Astrocyte (in vitro differentiated cells and primary cell): ENCODE results near the gene AFF3. TPM values are rescaled to one million over a fixed set of nuclear protein-coding genes. Genes with fewer than 3 reads are reported as not detected.

Source experiments
- DNase-seq: peaks from one replicate; pipeline ENCODE4 v3.0.0-alpha.2; 2010; ENCODE audit warnings: low read depth
- FAIRE-seq: peaks from 2 replicates; lab custom pipeline; 2011; peaks lifted over from hg19 to GRCh38; lab: Jason Lieb, UNC
- H2AFZ ChIP-seq: 2 replicates; pipeline ENCODE4 v1.6.0; 2012; ENCODE audit warnings: low read depth, low read length, inconsistent platforms
- H3K27ac ChIP-seq: 2 replicates; pipeline ENCODE4 v1.5.1; 2011; ENCODE audit warnings: low read depth, low read length, inconsistent platforms
- H3K27me3 ChIP-seq: 2 replicates; pipeline ENCODE4 v1.6.0; 2011; ENCODE audit warnings: low read length, inconsistent platforms; ENCODE audit not compliant: insufficient read depth
- H3K36me3 ChIP-seq: 2 replicates; pipeline ENCODE4 v1.5.1; 2011; ENCODE audit warnings: low read length, inconsistent platforms; ENCODE audit not compliant: insufficient read depth
- H3K4me1 ChIP-seq: 2 replicates; pipeline ENCODE4 v1.5.1; 2011; ENCODE audit warnings: low read length, inconsistent platforms; ENCODE audit not compliant: insufficient read depth
- H3K4me2 ChIP-seq: 2 replicates; pipeline ENCODE4 v1.6.0; 2012; ENCODE audit warnings: low read length, inconsistent platforms
- H3K4me3 ChIP-seq: 2 replicates; pipeline ENCODE4 v1.5.1; 2011; ENCODE audit warnings: low read depth, mild to moderate bottlenecking, low read length, inconsistent platforms; ENCODE audit not compliant: insufficient read depth
- H3K79me2 ChIP-seq: 2 replicates; pipeline ENCODE4 v1.6.0; 2012; ENCODE audit warnings: mild to moderate bottlenecking, low read length, inconsistent platforms; ENCODE audit not compliant: insufficient read depth
- H3K9ac ChIP-seq: 2 replicates; pipeline ENCODE4 v1.6.0; 2012; ENCODE audit warnings: mild to moderate bottlenecking, low read length, inconsistent platforms
- H3K9me3 ChIP-seq: 2 replicates; pipeline ENCODE4 v1.5.1; 2012; ENCODE audit warnings: low read depth, mild to moderate bottlenecking, low read length, inconsistent platforms; ENCODE audit not compliant: insufficient read depth
- H4K20me1 ChIP-seq: 2 replicates; pipeline ENCODE4 v1.6.0; 2012; ENCODE audit warnings: low read length, inconsistent platforms; ENCODE audit not compliant: insufficient read depth
- H3K27ac Mint-ChIP-seq: one replicate; pipeline ENCODE4 v1.8.0; 2021; ENCODE audit warnings: mild to moderate bottlenecking, mixed read lengths; ENCODE audit not compliant: unreplicated experiment
- H3K27me3 Mint-ChIP-seq: one replicate; pipeline ENCODE4 v1.8.0; 2021; ENCODE audit warnings: low read depth, mixed read lengths; ENCODE audit not compliant: unreplicated experiment
- H3K36me3 Mint-ChIP-seq: one replicate; pipeline ENCODE4 v1.8.0; 2021; ENCODE audit warnings: low read depth, mixed read lengths; ENCODE audit not compliant: unreplicated experiment
- H3K4me1 Mint-ChIP-seq: one replicate; pipeline ENCODE4 v1.8.0; 2021; ENCODE audit warnings: low read depth, mixed read lengths; ENCODE audit not compliant: unreplicated experiment
- H3K4me3 Mint-ChIP-seq: one replicate; pipeline ENCODE4 v1.8.0; 2021; ENCODE audit warnings: mild to moderate bottlenecking, moderate library complexity, mixed read lengths; ENCODE audit not compliant: unreplicated experiment
- H3K9me3 Mint-ChIP-seq: one replicate; pipeline ENCODE4 v1.8.0; 2021; ENCODE audit warnings: mild to moderate bottlenecking, mixed read lengths; ENCODE audit not compliant: unreplicated experiment
- CTCF ChIP-seq: IDR thresholded peaks from 2 replicates; pipeline ENCODE4 v1.5.1; 2011; ENCODE audit warnings: low read depth, mild to moderate bottlenecking, inconsistent platforms, low read length, moderate library complexity; ENCODE audit not compliant: insufficient read depth
- EZH2 ChIP-seq: IDR thresholded peaks from 2 replicates; pipeline ENCODE4 v1.6.1; 2012; ENCODE audit warnings: mild to moderate bottlenecking, low read length, inconsistent platforms; ENCODE audit not compliant: insufficient read depth
- total RNA-seq: library from RNA; stranded (reverse); gene quantifications from 2 replicates; pipeline ENCODE4 v1.2.1, GENCODE V29; 2021

AFF3 gene
- total RNA-seq, 1 donor from 2014 or later = 14.7 TPM

GRCh38 chr2:99984799-99985515 is 157.4 kb downstream of the AFF3 start:
- Mint-ChIP-seq H3K36me3 (peaks cover 7% of the 10 kb centered on the region), H3K9me3 (no peaks in the 10 kb centered on the region), H3K27me3 (no peaks in the 10 kb centered on the region), H3K4me1 (peaks cover 3% of the 10 kb centered on the region), H3K4me3 (no peak overlapping the region), H3K27ac (no peak overlapping the region)
- Histone ChIP-seq H3K79me2 (no peaks in the 10 kb centered on the region), H3K9ac (no peak overlapping the region), H3K4me3 (no peak overlapping the region), H3K27ac (no peak overlapping the region), H3K4me2 (no peak overlapping the region), H3K36me3 (no peaks in the 10 kb centered on the region), H3K27me3 (no peaks in the 10 kb centered on the region), H3K9me3 (no peaks in the 10 kb centered on the region), H3K4me1 (no peaks in the 10 kb centered on the region), H2AFZ (no peak overlapping the region), H4K20me1 (no peaks in the 10 kb centered on the region)
- DNase-seq (peak; percentile 16), FAIRE-seq (no peak)
- no peak for TF ChIP-seq CTCF
- no peak for TF ChIP-seq EZH2

GRCh38 chr2:99982744-99983143 is 159.6 kb downstream of the AFF3 start:
- no peak for FAIRE-seq
- Mint-ChIP-seq H3K27ac (no peak overlapping the region), H3K9me3 (no peaks in the 10 kb centered on the region)

More at GRCh38 chr2:99982744-99983143, 159.6 kb downstream of the AFF3 start:
- Histone ChIP-seq H4K20me1 (no peaks in the 10 kb centered on the region), H3K36me3 (no peaks in the 10 kb centered on the region), H3K4me2 (no peak overlapping the region), H3K79me2 (no peaks in the 10 kb centered on the region), H2AFZ (no peak overlapping the region), H3K9ac (no peak overlapping the region), H3K4me3 (no peak overlapping the region), H3K9me3 (no peaks in the 10 kb centered on the region), H3K27me3 (no peaks in the 10 kb centered on the region), H3K4me1 (no peaks in the 10 kb centered on the region), H3K27ac (no peak overlapping the region)
- no peak for DNase-seq
- Mint-ChIP-seq H3K36me3 (peaks cover 7% of the 10 kb centered on the region), H3K4me3 (no peak overlapping the region), H3K4me1 (peaks cover 7% of the 10 kb centered on the region), H3K27me3 (no peaks in the 10 kb centered on the region)
- no peak for TF ChIP-seq EZH2
- no peak for TF ChIP-seq CTCF
